Measurements from ENCODE around the gene NTMT2.
A peak's percentile ranks its signal among the peaks of the same experiment; 100 is the strongest.
"Not testable (repeated sequence)": the region's sequence is repeated elsewhere in the genome, so short reads cannot be mapped to it uniquely, and the experiment has no call there.

Gene NTMT2

DNA sequence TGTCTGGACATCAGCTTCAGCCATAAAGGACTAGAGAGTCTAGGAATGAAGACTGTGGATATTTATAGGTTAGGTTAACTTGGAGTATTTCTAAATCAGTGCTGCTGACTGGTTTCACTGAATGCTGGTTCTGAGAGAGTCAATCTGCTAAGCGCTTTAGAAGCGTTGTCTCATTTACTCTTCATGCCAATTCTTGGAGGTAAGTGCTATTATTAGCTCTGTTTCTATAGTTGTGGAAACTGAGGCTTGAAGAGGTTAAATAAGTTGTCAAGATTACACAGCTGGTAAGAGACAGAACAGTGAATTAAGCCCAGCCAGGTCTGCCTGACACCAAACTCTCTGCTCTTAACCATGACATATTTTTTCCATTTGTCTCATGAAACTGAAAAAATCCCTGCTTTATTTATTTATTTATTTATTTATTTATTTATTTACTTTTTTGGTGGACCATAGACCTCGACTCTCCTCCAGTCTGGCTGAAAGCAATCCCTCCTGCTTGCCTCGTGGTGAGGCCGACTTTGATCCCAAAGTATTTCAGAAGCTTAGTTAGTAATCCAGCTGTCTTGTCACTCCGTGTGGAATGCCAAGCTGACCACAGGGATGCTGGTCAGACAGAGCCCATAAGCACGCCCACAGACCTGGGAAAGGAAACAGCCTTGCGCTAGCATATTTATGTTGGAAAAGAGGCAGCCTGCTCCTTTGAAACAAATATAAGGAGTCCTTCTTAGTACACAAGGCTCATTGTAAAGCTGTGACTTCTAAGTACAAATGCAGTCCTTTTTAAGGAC, 16.9 kb downstream of the NTMT2 start:
- DNase-seq, result no peak

DNA sequence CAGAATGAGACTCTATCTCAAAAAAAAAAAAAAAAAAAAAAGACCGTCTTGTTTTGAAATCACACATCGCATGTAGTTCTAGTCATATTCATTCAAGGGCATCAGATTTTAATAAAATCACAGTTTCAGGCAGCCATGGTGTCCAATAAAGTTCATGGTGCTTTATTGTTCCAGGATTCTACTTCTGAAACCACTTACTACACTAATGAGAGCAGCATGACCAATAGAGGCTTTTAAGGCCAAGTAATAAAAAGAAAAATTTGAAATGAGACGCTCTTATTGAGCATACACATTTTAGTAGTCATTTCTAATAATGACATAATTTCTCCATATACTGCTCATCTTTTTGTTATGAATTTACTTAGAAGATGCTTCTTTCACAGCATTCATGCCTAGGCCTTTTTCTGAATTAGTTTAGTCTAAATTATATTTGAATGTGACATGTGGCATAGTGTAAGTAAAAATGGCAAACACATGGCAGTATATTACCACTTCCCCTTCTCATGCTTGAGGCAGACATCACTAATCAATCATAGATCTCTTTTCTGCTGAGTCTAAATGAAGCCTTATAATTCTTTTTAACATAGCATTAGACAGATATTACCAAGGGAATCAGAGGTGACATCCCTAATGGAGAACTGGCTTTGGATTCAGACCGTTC, 18.5 kb downstream of the NTMT2 start:
- no peak for DNase-seq

DNA sequence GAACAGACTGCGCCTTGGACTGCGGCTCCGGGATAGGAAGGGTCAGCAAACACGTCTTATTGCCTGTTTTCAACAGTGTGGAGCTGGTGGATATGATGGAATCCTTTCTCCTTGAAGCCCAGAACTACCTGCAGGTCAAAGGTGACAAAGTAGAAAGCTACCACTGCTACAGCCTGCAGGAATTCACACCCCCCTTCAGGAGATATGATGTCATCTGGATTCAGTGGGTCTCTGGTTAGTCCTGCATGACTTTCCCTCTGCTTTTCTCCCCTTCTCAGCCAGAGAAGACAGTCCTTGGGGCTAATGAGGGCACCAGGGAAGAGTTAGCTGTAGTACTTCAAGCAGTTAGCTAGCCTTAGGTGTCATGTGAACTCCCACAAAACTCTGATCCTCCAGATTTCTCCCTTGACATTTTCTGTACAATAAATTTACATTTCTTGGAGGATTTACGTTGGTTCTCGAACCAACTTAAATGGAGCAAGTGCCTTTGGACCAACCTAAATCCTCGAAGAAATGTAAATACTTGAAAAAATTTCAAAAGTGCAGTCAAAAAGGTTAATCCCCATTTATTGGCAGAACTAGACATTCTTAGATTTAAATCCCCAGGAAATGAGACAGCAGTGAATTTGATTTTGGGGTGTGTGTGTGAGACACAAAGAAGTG, 20.9 kb downstream of the NTMT2 start:
- DNase-seq, result no peak

DNA sequence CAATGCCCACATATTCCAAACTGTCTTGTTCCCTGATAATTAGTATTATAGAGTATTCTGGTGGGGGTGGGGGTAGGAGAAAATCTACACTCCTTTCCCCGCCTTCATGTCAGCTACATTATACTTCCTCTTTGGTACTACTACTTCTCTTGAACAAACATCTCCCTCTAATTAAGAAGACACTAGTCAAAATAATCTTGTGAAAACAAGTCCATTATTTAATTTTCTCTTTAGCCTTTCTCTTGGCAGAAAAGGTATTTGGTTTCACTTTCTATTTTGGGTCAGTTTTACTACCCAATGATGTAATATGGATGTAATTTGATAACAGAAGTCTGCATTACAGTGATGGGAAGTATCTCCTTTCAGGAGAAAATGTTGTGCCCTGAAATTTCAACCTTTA, 22.5 kb downstream of the NTMT2 start:
- DNase-seq, result peak; percentile 23

DNA sequence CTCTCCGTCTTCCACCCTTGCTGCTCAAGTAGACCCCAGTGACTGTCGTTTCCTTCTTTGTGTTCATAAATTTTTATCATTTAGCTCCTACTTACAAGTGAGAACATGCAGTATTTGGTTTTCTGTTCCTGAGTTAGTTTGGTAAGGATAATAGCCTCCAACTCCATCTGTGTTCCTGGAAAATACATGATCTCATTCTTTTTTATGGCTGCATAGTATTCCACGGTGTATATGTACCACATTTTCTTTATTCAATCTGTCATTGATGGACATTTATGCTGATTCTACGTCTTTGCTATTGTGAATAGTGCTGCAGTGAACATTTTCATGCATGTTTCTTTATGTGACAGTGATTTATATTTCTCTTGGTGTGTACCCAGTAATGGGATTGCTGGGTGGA, 24.8 kb downstream of the NTMT2 start:
- DNase-seq, result not testable (repeated sequence)

DNA sequence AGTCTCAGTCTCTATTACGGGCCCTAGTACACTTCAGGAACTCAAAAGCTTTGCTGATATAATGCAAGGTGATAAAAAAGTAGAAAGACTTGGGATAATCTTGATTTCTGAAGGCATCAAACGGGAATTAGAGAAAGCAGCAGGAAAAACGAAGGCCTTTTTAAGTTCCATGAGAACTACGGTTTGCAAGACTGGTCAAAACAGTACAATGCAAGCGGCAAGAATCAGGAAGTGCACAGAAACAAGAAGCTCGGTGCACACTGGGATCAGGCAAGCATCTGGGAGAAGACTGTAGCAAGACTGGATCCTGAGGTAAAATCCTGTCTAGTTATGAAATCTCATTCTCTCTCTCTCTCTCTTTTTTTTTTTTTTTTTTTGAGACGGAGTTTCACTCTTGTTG, 28.6 kb downstream of the NTMT2 start:
- no peak for DNase-seq

DNA sequence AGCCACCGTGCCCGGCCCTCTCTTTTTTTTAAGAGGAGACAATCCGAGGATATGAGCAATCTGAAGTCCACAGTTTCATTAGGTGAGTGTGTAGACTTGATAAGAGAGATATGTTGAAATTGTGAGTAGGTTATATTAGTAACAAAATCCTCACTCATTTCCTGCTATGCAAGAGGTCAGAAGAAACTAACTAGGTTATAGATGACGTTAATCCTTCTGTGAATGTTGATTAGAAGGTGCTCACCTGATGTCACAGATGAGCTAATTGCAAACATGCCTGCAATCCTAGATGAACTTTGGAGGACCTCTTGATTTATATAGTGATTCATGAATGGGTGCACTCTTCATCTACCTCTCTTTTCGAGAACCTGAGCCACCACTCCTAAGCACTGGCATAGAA, 29.3 kb downstream of the NTMT2 start:
- no peak for DNase-seq

DNA sequence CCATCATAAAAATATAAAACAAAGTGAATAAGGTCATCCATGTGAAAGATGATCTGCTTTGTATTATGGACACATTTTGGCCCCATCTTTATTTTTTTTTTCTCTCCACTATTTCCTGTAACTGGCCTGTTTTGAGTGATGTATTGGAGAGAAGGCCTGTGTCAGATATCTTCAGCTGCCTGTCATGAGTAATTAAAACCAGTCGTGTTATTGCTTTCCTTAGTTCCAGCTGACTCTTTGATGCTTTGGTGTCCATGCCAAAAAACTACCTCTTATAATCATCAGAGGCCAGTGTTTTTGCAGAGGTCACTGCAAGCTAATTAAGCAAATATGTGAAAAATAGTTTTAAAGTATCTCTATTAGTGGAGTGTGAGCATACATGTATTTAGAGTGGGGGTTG, 29.7 kb downstream of the NTMT2 start:
- no peak for DNase-seq

DNA sequence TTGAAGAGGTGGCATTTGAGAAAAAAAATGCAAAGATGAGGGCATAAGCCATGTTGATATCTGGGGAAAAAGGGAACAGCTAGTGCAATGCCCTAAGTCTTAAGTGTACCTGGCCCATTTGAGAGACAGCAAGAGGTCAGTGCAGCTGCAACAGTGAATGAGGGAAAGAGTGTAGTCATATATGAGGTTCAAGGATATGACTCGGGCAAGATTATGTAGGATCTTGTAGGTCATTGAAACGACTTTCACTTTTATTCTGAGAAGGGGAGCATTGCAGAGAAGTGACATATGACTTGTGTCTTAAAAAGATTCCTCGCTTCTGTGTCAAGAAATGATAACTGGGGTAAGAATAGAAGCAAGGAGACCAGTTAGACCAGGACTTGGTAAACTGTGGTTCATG, 31.0 kb downstream of the NTMT2 start:
- DNase-seq, result no peak

DNA sequence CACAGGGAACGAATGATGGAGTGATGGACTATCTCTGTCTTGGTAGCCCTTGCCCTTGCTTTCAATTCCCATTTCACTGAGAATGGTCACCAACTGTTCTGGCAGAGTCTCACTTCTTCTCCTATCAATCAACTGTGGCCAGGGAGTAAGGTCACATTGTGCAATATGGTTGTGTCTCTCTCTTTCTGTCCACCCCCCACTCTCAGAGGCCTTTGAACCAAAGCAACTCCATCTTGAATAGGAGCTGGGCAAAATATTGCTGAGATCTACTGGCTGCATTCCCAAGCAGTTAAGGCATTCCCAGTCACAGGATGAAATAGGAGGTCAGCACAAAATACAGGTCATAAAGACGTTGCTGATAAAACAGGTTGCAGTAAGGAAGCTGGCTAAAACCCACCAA, 36.7 kb downstream of the NTMT2 start:
- no peak for DNase-seq

DNA sequence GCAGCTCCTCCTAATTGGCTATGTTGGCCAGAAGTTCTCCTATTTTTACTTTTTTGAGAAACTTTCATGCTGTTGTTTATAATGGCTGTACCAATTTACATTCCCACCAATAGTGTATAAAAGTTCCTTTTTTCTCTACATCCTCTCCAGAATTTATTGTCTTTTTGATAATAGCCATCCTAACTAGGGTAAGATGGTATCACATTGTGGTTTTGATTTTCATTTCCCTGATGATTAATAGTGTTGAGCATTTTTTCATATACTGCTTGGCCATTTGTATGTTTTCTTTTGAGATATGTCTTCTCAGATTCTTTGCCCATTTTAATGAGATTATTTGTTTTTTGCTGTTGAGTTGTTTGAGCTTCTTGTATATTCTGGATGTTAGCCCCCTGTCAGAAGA, 46.8 kb downstream of the NTMT2 start:
- DNase-seq, result no peak

DNA sequence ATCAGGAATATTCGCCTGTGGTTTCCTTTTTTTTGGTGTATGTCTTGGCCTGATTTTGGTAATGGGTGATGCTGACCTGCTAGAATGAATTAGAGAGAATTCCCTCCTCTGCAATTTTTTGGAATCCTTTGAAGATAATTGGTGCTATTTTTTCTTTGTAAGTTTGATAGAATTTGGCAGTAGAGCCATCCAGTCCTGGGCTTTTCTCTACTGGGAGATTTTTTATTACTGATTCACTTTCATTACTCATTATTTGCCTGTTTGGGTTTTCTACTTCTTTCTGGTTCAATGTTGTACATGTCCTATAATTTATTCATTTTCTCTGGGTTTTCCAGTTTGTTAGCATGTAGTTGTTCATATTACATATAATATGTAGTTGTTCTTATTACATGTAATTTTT, 48.7 kb downstream of the NTMT2 start:
- DNase-seq, result no peak

DNA sequence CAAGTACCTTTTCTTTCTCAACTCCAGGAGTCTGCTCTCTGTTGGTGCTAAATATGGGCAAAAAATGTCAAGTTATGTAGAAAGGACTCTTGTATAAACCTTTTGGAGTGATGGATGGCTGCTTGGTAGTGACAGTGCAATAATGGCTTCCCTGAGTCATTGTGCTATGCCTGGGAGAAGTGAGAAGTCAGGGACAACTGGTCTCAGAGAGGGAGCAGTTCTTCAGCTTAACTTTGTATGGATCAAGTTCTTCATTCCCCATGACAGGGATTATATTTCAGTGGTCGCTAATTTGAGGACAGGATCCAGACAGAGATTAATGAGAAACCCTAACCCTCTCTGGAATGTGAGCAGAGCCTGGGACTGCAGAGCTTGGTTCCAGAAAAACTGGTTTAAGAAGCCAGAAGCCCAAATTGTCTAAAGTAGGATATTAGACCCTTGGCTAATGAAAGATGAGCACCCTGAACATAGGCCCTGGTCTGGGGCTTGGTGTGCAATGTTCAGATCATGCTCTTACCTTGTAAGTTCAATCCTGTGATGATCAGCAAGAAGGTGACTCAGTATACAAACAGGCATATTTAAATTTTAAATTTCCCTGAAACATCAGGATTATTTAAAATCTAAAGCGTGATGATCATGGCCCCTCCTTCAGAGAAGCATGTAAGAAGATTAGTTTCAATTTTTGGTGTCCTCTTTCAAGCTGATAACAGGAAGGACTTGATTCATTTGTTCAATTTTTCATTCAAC, 50.9 kb downstream of the NTMT2 start:
- no peak for DNase-seq

DNA sequence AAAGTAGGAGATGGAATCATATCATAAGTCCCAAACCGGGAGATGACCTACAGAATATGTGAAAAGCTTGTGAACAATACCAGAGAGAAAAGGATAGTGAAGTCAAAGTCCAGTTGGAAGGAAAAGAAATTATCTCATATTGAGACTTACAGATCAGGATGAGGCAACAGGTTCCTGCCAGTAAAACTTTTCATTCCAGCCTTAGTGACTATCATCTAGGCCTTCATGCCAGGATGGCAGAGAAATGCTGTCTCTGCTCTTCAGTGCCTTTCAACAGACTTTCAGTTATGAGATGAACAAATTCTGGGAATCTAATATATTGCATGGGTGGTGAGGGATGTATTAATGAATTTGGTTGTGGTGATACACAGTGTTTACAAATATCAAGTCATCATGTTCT, 52.3 kb downstream of the NTMT2 start:
- no peak for DNase-seq

DNA sequence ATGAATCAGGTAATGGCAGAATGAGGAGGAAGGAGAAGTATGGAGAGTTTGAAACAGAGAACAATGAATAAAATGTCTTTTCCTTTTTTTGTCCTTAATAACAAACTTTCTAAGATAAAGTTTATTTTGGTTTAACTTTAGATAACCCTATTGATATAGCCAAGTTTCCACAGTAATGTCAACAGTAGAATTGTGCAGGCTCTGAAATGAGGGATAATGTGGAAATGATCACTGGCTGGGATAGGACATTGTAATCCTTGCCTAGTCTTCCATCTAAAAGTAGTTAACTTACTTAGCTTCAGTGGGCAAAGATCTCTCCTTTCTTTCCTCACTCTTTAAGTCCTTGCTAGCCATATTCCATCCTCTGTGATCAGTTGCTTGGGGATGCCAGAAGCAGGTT, 52.8 kb downstream of the NTMT2 start:
- no peak for DNase-seq

DNA sequence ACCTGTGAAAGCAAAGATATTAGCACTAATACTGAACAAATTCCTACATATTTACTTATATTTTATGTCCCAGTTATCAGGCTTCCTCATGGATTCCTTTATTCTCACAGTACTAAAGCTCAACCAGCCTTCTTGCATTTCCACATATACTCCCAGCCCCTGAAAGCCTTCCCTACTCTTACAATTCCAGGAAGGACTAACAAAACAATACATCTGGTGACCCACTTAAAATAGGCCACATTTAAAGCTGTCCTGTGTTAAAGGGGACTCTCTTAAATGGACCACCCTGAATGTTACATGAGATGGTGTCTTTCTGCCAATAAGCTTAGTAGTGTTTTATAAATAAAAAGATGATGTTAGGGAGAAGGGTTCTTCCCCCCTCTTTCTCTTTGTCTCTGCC, 54.4 kb downstream of the NTMT2 start:
- DNase-seq, result no peak

DNA sequence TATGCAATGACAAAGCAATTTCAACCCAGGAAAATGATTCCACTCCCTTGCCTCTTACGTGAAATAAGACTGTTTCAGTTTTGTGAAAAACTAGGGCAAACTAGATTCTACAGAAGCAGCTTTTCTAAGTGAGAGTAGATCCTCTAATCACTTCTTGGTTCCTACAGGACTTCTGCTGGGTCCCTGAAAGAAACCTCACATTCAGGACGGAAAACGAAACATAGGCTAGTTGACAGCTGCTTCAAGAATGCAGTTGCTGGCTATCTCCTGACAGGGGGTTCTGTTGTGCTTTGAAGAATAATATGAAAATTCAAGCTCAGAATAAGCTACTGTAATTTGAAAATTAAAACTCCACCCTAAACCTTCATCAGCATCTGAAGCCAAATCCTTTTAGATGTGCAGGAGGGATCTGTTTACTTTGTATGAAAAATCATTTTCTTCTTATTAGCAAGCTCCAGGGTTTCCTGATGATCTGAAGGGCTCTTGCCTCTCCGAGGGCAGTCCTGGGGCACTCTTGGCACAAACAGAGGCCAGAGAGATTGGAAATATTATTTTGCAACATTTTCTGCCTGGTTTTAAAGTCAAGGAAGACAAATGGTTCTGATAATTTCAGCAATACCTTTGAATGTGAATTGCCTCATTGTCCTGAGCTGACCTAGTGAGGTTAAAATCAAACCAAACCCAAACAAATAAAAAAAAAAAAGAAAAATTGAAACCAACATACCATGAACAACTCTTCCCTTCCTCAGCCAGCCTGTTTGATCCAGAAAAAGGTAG, 55.0 kb downstream of the NTMT2 start:
- DNase-seq, result no peak

DNA sequence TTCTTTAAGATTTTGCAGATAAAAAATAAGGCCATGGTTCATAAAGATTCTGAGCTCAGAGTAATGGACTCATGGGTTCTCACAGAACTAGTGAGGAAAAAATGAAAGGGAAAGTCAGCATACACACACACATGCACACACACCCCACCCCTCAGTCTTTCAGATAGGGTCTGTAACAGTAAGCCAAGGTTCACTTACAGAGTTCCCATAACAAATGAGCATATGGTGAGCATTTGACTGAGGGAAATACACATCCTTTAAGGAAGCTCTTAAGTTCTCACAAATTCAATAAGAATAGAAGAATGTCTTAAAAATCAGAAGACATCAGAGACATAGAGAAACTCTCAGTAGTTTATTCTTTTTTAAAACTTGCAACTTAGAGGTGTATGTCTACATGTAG, 57.9 kb downstream of the NTMT2 start:
- DNase-seq, result no peak

DNA sequence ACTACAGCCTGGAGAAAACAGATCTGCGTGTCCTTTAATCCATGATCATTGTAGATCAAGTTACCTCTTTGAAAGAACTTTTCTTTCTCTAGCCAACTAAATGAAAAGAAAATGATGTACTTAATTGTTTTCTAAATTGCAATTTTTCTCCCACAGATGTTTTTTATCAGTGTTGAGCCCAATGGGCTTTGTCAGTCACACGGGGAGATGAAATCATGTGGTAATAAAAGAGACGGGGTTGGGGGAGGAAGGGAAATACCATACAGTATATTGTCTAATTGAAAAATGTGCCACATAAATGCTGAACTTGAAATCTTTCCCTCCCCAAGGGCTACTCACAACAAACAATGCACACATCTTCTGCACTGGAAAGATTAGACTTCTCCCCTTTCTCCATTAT, 58.4 kb downstream of the NTMT2 start:
- DNase-seq, result no peak

DNA sequence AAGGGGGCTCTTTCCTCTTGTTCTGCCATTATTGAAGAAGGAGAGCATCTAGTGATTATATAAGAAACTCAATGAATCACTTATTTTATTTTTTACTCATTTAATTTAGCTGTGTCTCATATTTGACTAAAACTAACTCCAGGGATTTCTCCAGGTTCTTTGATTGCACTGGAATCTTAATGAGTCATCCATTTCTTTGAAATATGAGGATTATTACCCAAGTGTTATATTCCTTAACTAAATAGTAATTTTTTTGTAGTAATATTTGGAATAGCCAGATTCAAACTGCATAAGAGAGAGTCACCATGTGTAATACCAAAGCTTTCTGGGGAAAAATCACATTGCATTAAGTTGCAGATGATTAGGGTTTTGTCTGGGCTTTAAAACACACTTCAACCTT, 59.5 kb downstream of the NTMT2 start:
- DNase-seq, result no peak

DNA sequence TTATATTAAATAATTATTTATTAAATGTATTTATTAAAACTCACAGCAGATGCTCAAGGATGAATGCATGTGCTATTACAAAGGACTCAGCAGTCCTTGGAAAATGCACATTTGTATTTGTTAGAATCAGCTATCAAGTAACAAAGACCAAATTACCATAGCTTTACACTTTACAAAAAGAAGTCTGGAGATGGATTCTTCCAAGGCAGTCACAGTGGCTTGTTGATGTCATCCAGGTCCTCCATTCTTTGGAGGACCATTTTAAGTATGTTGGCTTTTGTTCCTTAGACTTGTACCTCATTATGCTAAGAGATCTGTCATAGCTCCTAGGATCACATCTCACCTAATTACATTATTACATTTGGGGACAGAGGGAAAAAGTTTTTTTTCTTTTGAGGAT, 63.4 kb downstream of the NTMT2 start:
- DNase-seq, result no peak

DNA sequence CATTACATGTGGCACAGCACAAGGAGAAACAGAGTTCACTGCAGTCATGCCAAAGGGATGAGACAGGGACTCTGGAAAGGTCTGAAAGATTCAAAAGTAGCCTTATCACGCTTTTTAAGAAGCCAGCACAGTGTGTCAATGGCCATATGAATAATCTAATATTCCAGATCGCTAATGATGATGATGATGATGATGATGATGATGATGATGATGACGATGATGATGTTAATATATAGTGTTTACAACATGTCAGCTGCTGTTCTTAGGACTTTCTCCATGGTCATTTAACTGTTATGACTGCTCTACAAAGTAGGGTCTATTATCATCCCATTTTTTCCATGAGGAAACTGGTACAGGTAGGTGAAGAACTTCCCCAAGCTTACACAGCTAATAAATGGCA, 64.4 kb downstream of the NTMT2 start:
- DNase-seq, result no peak

DNA sequence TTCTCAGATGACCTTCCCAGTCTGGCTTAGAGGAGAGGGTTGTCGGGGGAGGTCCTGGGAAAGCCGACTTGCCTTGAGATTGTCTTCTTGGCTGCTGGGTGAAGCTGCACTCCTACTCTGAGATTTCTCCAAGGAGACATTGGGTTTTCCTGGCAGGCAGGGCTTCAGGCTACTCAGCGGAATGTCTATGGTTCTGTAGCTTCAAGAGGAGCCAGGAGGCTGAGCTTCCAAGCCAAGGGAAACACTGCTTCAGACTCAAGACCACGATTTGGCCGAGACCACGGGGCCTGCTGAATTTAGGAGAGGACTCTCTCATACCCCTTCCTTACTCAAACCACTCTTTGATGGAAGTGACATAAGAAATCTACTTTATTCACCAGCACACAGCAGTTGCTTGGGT, 67.8 kb downstream of the NTMT2 start:
- DNase-seq, result no peak

Data from CD4-positive, alpha-beta T cell treated with Interleukin-17A for 1 hour (primary cell).